H1 (cell line): Measurements from ENCODE around the gene TMEM86B. TPM values are rescaled to one million over a fixed set of nuclear protein-coding genes. Genes with fewer than 3 reads are reported as not detected.
A peak's percentile ranks its signal among the peaks of the same experiment; 100 is the strongest.

Source experiments
- CTCF ChIA-PET: fragments of 300-600 bp; sonication (Branson Sonifier 250); formaldehyde crosslinking; loops from one replicate; lab custom pipeline; 2021; ENCODE audit not compliant: partially characterized antibody; lab: Charles Lee
- POLR2A ChIA-PET: fragments of 300-600 bp; sonication (Branson Sonifier 250); formaldehyde crosslinking; loops from one replicate; lab custom pipeline; 2021; ENCODE audit warnings: inconsistent platforms; ENCODE audit not compliant: partially characterized antibody; lab: Charles Lee
- DNase-seq, 2 experiments: peaks; one replicate each; pipeline versions ENCODE4 v3.0.0 to v3.0.0-alpha.2; 2010 to 2022; ENCODE audit warnings: low spot score in 2 of 2, low read depth in 1 of 2, mixed read lengths in 1 of 2
- FAIRE-seq: peaks from 2 replicates; lab custom pipeline; 2011; peaks lifted over from hg19 to GRCh38; lab: Jason Lieb, UNC
- H2AFZ ChIP-seq: 2 replicates; pipeline ENCODE4 v1.8.1; 2012; ENCODE audit warnings: low read length, inconsistent platforms
- H2AK5ac ChIP-seq: 2 replicates; pipeline ENCODE4 v1.6.1; 2013; ENCODE audit warnings: low read depth, low read length
- H2BK120ac ChIP-seq: replicated peaks from 2 replicates; pipeline ENCODE3; 2013; ENCODE audit warnings: low read depth, low read length, inconsistent platforms
- H2BK12ac ChIP-seq: 2 replicates; pipeline ENCODE4 v1.6.1; 2013; ENCODE audit warnings: low read depth, low read length
- H2BK15ac ChIP-seq: 2 replicates; pipeline ENCODE4 v1.6.1; 2013; ENCODE audit warnings: low read length
- H2BK20ac ChIP-seq: 2 replicates; pipeline ENCODE4 v1.6.1; 2013; ENCODE audit warnings: low read length
- H2BK5ac ChIP-seq: 2 replicates; pipeline ENCODE4 v1.6.1; 2013; ENCODE audit warnings: low read depth, low read length
- H3K14ac ChIP-seq: 2 replicates; pipeline ENCODE4 v1.6.1; 2013; ENCODE audit warnings: inconsistent platforms; ENCODE audit not compliant: insufficient read length
- H3K18ac ChIP-seq: 2 replicates; pipeline ENCODE4 v1.6.1; 2013; ENCODE audit warnings: low read length; ENCODE audit errors: extremely low read depth
- H3K23ac ChIP-seq: 2 replicates; pipeline ENCODE4 v1.6.1; 2013; ENCODE audit warnings: inconsistent platforms; ENCODE audit not compliant: insufficient read length
- H3K23me2 ChIP-seq: 2 replicates; pipeline ENCODE4 v1.6.1; 2013; ENCODE audit warnings: low read depth, low read length
- H3K27ac ChIP-seq: 2 replicates; pipeline ENCODE4 v1.6.1; 2011; ENCODE audit warnings: low read depth, low read length, inconsistent platforms
- H3K27me3 ChIP-seq, 4 experiments: replicated peaks in 1 of 4; 1 replicate in 1 of 4; 2 replicates in 3 of 4; pipeline versions ENCODE4 v1.6.1 to v1.8.1; 2011 to 2013; ENCODE audit warnings: low read length in 3 of 4, mild to moderate bottlenecking in 3 of 4, inconsistent platforms in 2 of 4, mixed read lengths in 2 of 4, moderate library complexity in 1 of 4; ENCODE audit not compliant: control insufficient read depth in 3 of 4, insufficient read depth in 3 of 4; ENCODE audit errors: extremely low read depth in 1 of 4
- H3K36me3 ChIP-seq, 4 experiments: 2 replicates each; pipeline versions ENCODE4 v1.6.1 to v1.8.1; 2011 to 2013; ENCODE audit warnings: mild to moderate bottlenecking in 4 of 4, low read length in 3 of 4, moderate library complexity in 2 of 4, control low read depth in 1 of 4, inconsistent platforms in 1 of 4; ENCODE audit not compliant: insufficient read depth in 4 of 4, control insufficient read depth in 2 of 4
- H3K4ac ChIP-seq: replicated peaks from 2 replicates; pipeline ENCODE3; 2013; ENCODE audit warnings: low read length, low read depth, mixed read lengths, inconsistent platforms; ENCODE audit not compliant: insufficient read length
- H3K4me1 ChIP-seq, 4 experiments: replicated peaks in 1 of 4; 1 replicate in 1 of 4; 2 replicates in 3 of 4; pipeline versions ENCODE4 v1.6.1 to v1.8.1; 2011 to 2013; ENCODE audit warnings: low read length in 3 of 4, inconsistent platforms in 2 of 4, mixed read lengths in 1 of 4; ENCODE audit not compliant: insufficient read depth in 4 of 4, control insufficient read depth in 3 of 4
- H3K4me2 ChIP-seq, 2 experiments: 2 replicates each; pipeline versions ENCODE4 v1.6.1 to v1.8.1; 2011 to 2013; ENCODE audit warnings: low read depth in 2 of 2, low read length in 2 of 2, control low read depth in 1 of 2, inconsistent platforms in 1 of 2, mild to moderate bottlenecking in 1 of 2; ENCODE audit not compliant: insufficient read depth in 1 of 2
- H3K4me3 ChIP-seq, 4 experiments: fragments of 200-600, 300-600 bp in 1 of 4; sonication (generic), shearing (Covaris generic), sonication (Bioruptor Twin) in 1 of 4; 2 replicates each; pipeline versions ENCODE4 v1.5.1 to v1.8.1; 2011 to 2016; ENCODE audit warnings: low read length in 4 of 4, low read depth in 3 of 4, control low read depth in 2 of 4, inconsistent platforms in 2 of 4, mild to moderate bottlenecking in 2 of 4, mixed read lengths in 1 of 4, moderate library complexity in 1 of 4; ENCODE audit not compliant: insufficient read depth in 2 of 4; ENCODE audit errors: extremely low read depth in 1 of 4
- H3K56ac ChIP-seq: replicated peaks from 2 replicates; pipeline ENCODE3; 2013; ENCODE audit warnings: low read depth, mild to moderate bottlenecking, mixed read lengths, low read length, inconsistent platforms; ENCODE audit not compliant: insufficient read length
- H3K79me1 ChIP-seq: 2 replicates; pipeline ENCODE4 v1.6.1; 2013; ENCODE audit warnings: low read depth, low read length, control low read depth
- H3K79me2 ChIP-seq, 2 experiments: 2 replicates each; pipeline versions ENCODE4 v1.6.1 to v1.8.1; 2012 to 2013; ENCODE audit warnings: low read length in 2 of 2, mild to moderate bottlenecking in 2 of 2, inconsistent platforms in 1 of 2; ENCODE audit not compliant: insufficient read depth in 2 of 2, control insufficient read depth in 1 of 2
- H3K9ac ChIP-seq, 4 experiments: replicated peaks in 1 of 4; 1 replicate in 1 of 4; 2 replicates in 3 of 4; pipeline versions ENCODE4 v1.6.1 to v1.8.1; 2011 to 2013; ENCODE audit warnings: low read depth in 3 of 4, low read length in 3 of 4, control low read depth in 2 of 4, mild to moderate bottlenecking in 2 of 4, moderate library complexity in 2 of 4, inconsistent platforms in 1 of 4; ENCODE audit errors: extremely low read depth in 1 of 4
- H3K9me3 ChIP-seq, 2 experiments: 2 replicates each; pipeline versions ENCODE4 v1.6.1 to v1.8.1; 2012 to 2013; ENCODE audit warnings: mild to moderate bottlenecking in 2 of 2, moderate library complexity in 2 of 2, control low read depth in 1 of 2, inconsistent platforms in 1 of 2, low read depth in 1 of 2, low read length in 1 of 2, mixed read lengths in 1 of 2; ENCODE audit not compliant: insufficient read depth in 2 of 2
- H4K20me1 ChIP-seq, 2 experiments: replicated peaks in 1 of 2; 2 replicates each; pipeline versions ENCODE3 to v1.8.1; 2011 to 2013; ENCODE audit warnings: inconsistent platforms in 2 of 2, low read length in 2 of 2, mild to moderate bottlenecking in 1 of 2; ENCODE audit not compliant: insufficient read depth in 2 of 2, control insufficient read depth in 1 of 2
- H4K5ac ChIP-seq: 2 replicates; pipeline ENCODE4 v1.6.1; 2013; ENCODE audit warnings: low read length, low read depth, mixed read lengths, inconsistent platforms; ENCODE audit not compliant: insufficient read length
- H4K8ac ChIP-seq: 2 replicates; pipeline ENCODE4 v1.8.0; 2013; ENCODE audit warnings: mild to moderate bottlenecking, moderate library complexity, low read length, inconsistent platforms; ENCODE audit not compliant: insufficient read depth; ENCODE audit errors: extremely low read depth
- H4K91ac ChIP-seq: replicated peaks from 2 replicates; pipeline ENCODE3; 2013; ENCODE audit warnings: low read length, mixed read lengths, inconsistent platforms; ENCODE audit not compliant: insufficient read length
- CREB1 ChIP-seq: IDR thresholded peaks from 2 replicates; pipeline ENCODE4 v1.6.1; 2012; ENCODE audit warnings: inconsistent platforms
- EGR1 ChIP-seq: IDR thresholded peaks from 2 replicates; pipeline ENCODE4 v1.6.1; 2011; ENCODE audit warnings: low read depth, low read length, borderline replicate concordance
- FOSL1 ChIP-seq: IDR thresholded peaks from 2 replicates; pipeline ENCODE4 v1.6.1; 2011; ENCODE audit warnings: mild to moderate bottlenecking, low read depth, low read length, moderate library complexity; ENCODE audit not compliant: insufficient read depth
- POU5F1 ChIP-seq: IDR thresholded peaks from 2 replicates; pipeline ENCODE4 v1.6.1; 2011; ENCODE audit warnings: low read depth, mild to moderate bottlenecking, low read length, moderate library complexity
- SIX5 ChIP-seq: IDR thresholded peaks from 2 replicates; pipeline ENCODE4 v1.6.1; 2011; ENCODE audit warnings: mild to moderate bottlenecking, low read depth, low read length
- SRF ChIP-seq: IDR thresholded peaks from 2 replicates; pipeline ENCODE4 v1.6.1; 2011; ENCODE audit warnings: mild to moderate bottlenecking, low read depth, low read length, moderate library complexity
- TAF1 ChIP-seq: IDR thresholded peaks from 2 replicates; pipeline ENCODE4 v1.6.1; 2011; ENCODE audit warnings: mild to moderate bottlenecking, low read depth, low read length
- WGBS, 2 experiments: shearing (Covaris generic) in 1 of 2; methylation state at CpG; one replicate each; pipeline versions ENCODE4 v1.1.6 to v1.1.7; 2013 to 2015; ENCODE audit warnings: low lambda C conversion rate in 2 of 2, mixed read lengths in 2 of 2, inconsistent platforms in 1 of 2, low coverage in 1 of 2, missing lambda C conversion rate in 1 of 2; ENCODE audit not compliant: insufficient replicate concordance in 2 of 2, insufficient coverage in 1 of 2, insufficient read length in 1 of 2; ENCODE audit errors: extremely low coverage in 1 of 2, missing lambda C conversion rate in 1 of 2; 5-methylcytosine and 5-hydroxymethylcytosine counted together
- polyA plus RNA-seq, 7 experiments: library from polyadenylated mRNA; depleted of rRNA in 3 of 7; stranded (reverse) in 5 of 7; unstranded in 2 of 7; fragments of >200 nt in 5 of 7; fragments of 200-250 nt in 2 of 7; gene quantifications; 1 replicate in 5 of 7; 2 replicates in 1 of 7; 4 replicates in 1 of 7; pipeline versions ENCODE4 v1.2.1 to v1.2.3, GENCODE V29; 2011 to 2013; ENCODE audit warnings: missing spikeins in 2 of 7, mixed read lengths in 2 of 7
- total RNA-seq: library from RNA; stranded (reverse); fragmentation: NEBNext Ultra II Directional; extraction: Animal tissue kit (Norgen Biotek cat#: 25700); gene quantifications from 2 replicates; pipeline ENCODE4 v1.2.1, GENCODE V29; 2021
- TF ChIP-seq, protein P1 (sequence below): IDR thresholded peaks from 2 replicates; pipeline ENCODE4 v1.6.1; 2011; ENCODE audit warnings: low read length, improper control_type of control experiment

The TMEM86B gene
- total and polyA plus RNA-seq, 2 of the 8 experiments (the other 6 are each of a cell fraction or from before 2014, with no cell fraction given) = 2.0 to 2.9 TPM

DNA sequence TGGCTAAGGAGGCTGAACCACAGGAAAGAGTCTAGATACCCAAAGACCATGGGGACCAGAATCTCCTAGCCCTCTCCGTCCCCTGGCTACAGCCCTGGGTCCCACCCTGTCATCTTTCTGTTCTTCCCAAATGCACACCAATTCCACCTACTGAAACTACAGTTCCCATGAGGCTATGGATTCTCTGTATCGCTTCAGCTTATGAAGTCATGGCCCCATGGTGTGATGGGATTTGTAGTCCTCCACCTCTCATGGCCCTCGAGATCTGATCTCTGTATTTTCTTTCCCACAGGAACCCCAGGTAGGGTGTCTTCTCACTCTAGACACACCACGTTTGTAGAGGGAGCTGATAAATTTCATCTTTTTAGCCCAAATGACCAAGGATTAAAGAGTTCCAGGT is 31.0 kb downstream of the TMEM86B start:
- TF ChIP-seq, protein P1, sequence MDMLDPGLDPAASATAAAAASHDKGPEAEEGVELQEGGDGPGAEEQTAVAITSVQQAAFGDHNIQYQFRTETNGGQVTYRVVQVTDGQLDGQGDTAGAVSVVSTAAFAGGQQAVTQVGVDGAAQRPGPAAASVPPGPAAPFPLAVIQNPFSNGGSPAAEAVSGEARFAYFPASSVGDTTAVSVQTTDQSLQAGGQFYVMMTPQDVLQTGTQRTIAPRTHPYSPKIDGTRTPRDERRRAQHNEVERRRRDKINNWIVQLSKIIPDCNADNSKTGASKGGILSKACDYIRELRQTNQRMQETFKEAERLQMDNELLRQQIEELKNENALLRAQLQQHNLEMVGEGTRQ = no peak
- peak; percentile 66; the same call in 1 of the 2 replicates for TF ChIP-seq CREB1
- TF ChIP-seq SIX5 = peak; percentile 94
- TF ChIP-seq FOSL1 = no peak
- no peak for TF ChIP-seq SRF
- no peak for TF ChIP-seq EGR1
- no peak for TF ChIP-seq POU5F1
- no peak for TF ChIP-seq TAF1
- H4K91ac ChIP-seq = no peak overlapping the region
- no peak overlapping the region for H2AK5ac ChIP-seq
- no peaks in the 10 kb centered on the region for H3K79me1 ChIP-seq
- H2BK20ac ChIP-seq = no peak overlapping the region
- H3K56ac ChIP-seq = no peak overlapping the region
- no peak overlapping the region for H2AFZ ChIP-seq
- POLR2A ChIA-PET = interaction anchor here (1.4 kb wide), 1 partner anchor 9 kb away, joined by 3 read pairs; no protein-coding TSS in a partner anchor
- H3K4me2 ChIP-seq = no peak overlapping the region
- H3K18ac ChIP-seq = no peak overlapping the region
- no peak overlapping the region for H3K9ac ChIP-seq
- no peaks in the 10 kb centered on the region for H3K27me3 ChIP-seq
- no peak overlapping the region for H2BK5ac ChIP-seq
- H3K9me3 ChIP-seq = no peaks in the 10 kb centered on the region
- H3K14ac ChIP-seq = no peak overlapping the region
- no peak overlapping the region for H3K23ac ChIP-seq
- H3K23me2 ChIP-seq = no peaks in the 10 kb centered on the region; the same call in 1 of the 2 replicates
- H4K5ac ChIP-seq = no peak overlapping the region
- no peaks in the 10 kb centered on the region for H3K79me2 ChIP-seq
- H3K36me3 ChIP-seq = no peaks in the 10 kb centered on the region
- no peaks in the 10 kb centered on the region for H3K4me1 ChIP-seq
- H4K20me1 ChIP-seq = no peaks in the 10 kb centered on the region
- WGBS, 2 experiments = 70% methylated on average over 4 of the region's 4 CpGs; no CpG with 5 or more reads in 1 of the 2 experiments
- no peak overlapping the region for H3K27ac ChIP-seq
- no peak overlapping the region for H2BK120ac ChIP-seq
- no peak overlapping the region for H2BK12ac ChIP-seq
- no peak overlapping the region for H2BK15ac ChIP-seq
- CTCF ChIA-PET = interaction anchor here (0.6 to 1.7 kb wide), 6 partner anchors 9 to 270 kb away, joined by 3 to 6 read pairs (median 4); partner anchors contain the start of gene DNAAF3
- H3K4me3 ChIP-seq = no peak overlapping the region
- no peak overlapping the region for H4K8ac ChIP-seq
- FAIRE-seq = no peak
- no peak overlapping the region for H3K4ac ChIP-seq
- DNase-seq = no peak
